Measurements from ENCODE around the gene PDZD4.

Gene PDZD4

DNA sequence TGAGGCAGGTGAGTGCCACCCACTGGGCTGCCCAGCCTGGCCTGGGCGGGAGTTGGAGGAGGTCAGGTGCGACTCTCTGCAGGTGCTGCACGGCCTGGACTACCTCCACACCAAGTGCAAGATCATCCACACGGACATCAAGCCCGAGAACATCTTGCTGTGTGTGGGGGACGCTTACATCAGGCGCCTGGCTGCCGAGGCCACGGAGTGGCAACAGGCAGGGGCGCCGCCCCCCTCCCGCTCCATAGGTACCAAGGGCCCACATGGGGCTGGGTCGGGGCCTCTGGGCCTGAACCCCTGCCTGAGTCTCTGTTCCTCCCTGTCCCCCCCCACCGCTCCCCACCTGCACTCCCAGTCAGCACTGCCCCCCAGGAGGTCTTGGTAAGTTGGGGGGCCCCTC lies 47.5 kb downstream of the PDZD4 start:
- no peak for DNase-seq

- no peak for DNase-seq
Measured at GRCh38 chrX:153782313-153782712, 48.0 kb downstream of the PDZD4 start.

GRCh38 chrX:153781428-153782047 lies 48.8 kb downstream of the PDZD4 start:
- no peak for DNase-seq

- no peak for DNase-seq
Measured at GRCh38 chrX:153780678-153781427, 49.5 kb downstream of the PDZD4 start, which contains the start of gene SRPK3. Gene SRPK3 (plus strand): TSS chrX:153781041. CDS start chrX:153781087, 46 bp downstream.

DNA sequence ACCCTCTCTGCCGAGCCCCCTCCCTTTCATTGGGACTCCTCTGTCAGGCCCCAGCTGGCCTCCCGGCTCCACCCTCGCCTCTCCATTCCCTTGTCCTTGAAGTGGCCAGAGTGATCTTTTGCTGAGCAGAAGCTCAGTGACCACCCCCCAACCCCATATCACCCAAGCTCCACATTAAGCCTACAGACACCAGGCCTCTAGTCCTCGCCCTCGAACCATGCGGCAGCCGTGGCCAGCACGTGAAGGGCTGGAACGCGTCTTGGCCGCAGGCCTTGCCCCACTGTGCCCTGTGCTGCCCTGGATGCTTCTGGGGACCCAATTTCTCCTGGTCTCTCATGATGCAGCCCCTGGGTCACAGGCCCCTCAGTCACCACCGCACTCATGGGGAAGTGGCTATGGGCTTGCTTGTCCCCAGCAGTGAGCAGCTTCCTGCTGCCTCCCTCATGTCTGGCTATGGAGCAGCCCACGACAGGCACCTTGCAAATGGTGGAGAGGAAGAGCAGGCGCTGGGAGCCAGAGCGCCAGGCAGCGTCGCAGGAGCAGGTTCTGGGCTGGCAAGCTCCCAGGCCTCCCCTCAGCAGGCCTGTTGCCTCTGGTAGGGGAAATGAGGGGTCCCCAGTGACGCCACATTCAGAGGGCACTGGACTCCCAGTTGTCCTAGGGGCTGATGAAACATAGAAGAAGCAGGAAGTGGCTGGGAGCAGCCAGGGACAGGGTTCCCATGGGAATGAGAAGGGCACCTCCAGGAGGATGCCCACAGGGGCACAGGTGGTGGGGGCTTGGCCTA lies 50.3 kb downstream of the PDZD4 start:
- no peak for DNase-seq

DNA sequence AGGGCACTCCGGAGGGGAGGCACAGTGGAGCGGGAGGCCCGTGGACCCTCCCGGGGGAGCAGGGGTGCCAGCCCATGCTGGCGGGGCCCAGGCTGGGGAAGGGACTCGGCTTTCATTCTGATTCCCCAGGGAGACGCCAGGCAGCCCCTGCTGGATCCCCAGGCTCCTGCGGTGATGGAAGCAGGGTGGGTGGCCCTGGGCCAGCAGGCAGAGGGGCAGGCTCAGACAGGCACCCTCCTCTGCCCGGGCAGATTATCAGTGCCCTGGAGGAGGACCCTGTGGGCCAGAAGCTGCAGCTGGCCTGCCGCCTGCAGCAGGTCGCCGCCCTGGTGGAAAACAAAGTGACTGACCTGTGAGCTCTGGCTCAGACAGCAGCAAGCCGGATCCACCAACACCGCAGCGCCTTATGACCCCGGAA lies 51.7 kb downstream of the PDZD4 start:
- DNase-seq: no peak

DNA sequence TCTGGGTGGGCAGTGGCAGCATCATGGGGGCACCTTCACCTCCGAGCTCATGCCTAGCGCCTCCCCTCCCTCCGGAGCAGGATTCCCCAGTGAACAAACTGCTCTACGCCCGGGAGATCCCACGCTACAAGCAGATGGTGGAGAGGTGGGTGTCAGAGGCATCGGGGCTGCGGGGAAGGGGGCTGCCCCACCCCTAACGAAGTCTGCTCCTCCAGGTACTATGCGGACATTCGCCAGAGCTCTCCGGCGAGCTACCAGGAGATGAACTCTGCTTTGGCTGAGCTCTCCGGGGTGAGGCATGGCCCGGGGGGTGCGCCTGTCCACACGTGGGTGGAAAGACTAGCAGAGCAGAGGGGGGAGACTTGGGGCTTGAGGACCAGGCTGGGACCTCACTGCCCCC lies 52.2 kb downstream of the PDZD4 start:
- DNase-seq: no peak

DNA sequence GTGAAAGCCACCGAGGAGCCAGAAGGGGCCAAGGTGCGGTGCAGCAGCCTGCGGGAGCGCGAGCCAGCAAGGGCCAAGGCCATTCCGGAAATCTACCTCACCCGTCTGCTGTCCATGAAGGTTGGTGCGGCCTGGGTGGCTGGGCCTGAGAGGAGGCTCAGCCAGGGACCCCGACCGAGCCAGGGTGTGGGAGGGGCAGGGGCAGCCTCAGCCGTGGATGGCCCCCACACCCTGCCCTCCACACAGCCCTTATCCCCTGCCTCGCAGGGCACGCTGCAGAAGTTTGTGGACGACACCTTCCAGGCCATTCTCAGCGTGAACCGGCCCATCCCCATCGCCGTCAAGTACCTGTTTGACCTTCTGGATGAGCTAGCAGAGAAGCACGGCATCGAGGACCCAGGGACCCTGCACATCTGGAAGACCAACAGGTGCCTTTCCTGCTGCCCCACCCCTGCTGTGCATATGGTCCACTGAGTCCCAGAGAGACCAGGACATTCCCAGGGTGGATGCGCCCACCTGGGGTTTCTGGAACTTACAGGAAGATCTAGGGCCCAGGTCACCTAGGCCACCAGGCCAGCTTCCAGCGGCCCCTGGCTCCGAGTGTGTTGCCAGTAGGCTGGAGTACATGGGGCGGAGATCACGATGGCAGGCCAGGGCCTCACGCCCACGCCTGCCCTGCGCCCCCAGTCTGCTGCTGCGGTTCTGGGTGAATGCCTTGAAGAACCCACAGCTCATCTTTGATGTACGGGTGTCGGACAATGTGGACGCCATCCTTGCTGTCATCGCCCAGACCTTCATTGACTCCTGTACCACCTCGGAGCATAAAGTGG lies 52.9 kb downstream of the PDZD4 start:
- no peak for DNase-seq

- DNase-seq: no peak
Measured at GRCh38 chrX:153776611-153777045, 53.7 kb downstream of the PDZD4 start.

GRCh38 chrX:153776120-153776599 lies 54.2 kb downstream of the PDZD4 start:
- no peak for DNase-seq

GRCh38 chrX:153775293-153776119 lies 54.8 kb downstream of the PDZD4 start:
- no peak for DNase-seq

- DNase-seq: no peak
Measured at GRCh38 chrX:153774576-153775292, 55.6 kb downstream of the PDZD4 start.

GRCh38 chrX:153773741-153774575 lies 56.4 kb downstream of the PDZD4 start:
- DNase-seq: no peak

DNA sequence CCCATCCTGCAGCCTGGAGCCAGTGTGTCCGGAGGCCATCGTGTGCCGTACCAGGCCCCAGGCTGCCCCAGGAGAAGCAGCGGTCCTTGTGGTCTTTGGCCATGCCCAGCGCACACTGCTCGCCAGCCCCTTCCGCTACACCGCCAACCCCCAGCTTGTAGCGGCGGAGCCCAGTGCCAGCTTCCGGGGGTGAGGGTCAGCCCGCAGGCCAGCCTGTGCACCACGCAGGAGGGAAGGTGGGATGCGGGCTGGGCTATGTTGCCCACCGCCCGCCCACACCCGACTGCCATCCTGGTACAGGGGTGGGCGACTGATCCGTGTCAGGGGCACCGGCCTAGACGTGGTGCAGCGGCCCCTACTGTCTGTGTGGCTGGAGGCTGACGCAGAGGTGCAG lies 57.1 kb downstream of the PDZD4 start:
- DNase-seq: no peak

DNA sequence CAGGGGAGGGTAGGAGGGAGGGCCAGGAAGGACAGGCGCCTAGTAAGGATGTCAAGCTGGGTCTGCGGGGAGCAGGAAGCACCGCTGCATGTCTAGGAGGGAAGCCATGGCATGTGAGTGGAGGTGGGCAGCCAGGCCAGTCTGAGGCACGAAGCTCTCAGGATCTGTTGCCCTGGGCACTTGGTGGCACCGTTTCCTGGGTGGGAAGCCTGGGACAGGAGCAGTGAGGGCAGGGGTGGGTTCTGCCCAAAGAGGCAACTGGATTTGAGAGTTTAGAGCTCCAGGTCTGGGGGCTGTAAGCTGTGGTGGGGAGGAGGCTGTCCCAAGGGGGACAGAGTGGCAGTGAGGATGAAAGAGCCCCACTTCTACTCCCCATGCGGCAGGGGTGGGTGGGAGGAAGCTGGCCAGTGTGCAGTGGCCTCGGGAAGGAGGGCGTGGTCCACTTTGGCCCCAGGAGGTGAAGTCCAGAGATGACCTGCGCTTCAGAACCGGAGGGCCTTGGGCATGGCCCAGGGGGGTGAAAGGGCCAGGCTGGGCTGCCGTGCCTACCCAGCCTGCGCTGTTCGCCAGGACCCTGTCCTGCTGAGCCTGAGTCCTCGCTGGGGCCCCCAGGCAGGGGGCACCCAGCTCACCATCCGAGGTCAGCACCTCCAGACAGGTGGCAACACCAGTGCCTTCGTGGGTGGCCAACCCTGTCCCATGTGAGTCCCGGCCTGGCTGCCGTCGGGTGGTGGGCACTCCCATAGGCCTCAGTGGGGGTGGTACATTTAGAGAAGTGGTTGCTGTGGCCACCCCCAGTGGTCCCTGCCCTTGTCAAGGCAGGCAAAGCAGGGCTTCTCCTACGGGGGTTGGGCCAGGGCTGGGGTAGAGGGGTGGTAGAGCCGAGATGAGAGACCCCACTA lies 57.8 kb downstream of the PDZD4 start:
- DNase-seq: no peak

DNA sequence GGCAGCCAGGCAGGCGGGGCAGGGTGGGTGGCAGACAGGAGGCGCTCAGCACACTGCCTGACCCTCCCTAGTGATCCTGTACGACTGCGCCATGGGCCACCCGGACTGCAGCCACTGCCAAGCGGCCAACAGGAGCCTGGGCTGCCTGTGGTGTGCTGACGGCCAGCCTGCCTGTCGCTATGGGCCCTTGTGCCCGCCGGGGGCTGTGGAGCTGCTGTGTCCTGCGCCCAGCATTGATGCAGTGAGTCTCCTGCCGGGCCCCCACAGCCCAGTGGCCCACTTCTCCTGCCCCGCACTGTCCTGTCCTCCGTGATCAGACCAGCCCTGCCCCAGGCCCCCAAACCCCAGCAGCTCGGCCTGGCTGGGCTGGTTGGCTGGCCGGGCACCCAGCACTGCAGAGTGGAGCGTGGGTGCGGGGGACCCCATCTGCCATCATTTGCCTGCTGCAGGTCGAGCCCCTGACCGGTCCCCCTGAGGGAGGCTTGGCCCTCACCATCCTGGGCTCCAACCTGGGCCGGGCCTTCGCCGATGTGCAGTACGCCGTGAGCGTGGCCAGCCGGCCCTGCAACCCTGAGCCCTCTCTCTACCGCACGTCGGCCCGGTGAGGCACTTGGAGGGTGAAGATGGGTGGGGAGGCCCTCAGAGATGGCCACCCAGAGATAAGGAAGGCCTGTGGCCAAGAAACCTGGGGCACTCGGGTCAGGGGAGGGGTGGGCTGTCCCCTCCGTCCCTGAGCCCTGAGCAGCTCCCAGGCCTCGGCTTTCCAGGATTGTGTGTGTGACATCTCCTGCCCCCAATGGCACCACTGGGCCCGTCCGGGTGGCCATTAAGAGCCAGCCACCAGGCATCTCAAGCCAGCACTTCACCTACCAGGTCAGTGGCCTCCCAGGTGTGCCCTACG lies 58.7 kb downstream of the PDZD4 start:
- DNase-seq: no peak

- no peak for DNase-seq
Measured at GRCh38 chrX:153770601-153771414, 59.5 kb downstream of the PDZD4 start.

Measured in suppressor macrophage treated with lipopolysaccharide for 1 hour (primary cell).